ENCODE measurements around the gene ZC3H18.

GRCh38 chr16:88653596-88654362 is 83.6 kb downstream of the ZC3H18 start:
- TF ChIP-seq GLIS3 (CRISPR knock-in tag; IDR thresholded peaks at IDR 0.05) (no peak), ZFP30 (CRISPR knock-in tag; IDR thresholded peaks at IDR 0.05) (no peak), ISL1 (CRISPR knock-in tag; IDR thresholded peaks at IDR 0.05) (no peak)
- TF ChIP-seq, protein P1, sequence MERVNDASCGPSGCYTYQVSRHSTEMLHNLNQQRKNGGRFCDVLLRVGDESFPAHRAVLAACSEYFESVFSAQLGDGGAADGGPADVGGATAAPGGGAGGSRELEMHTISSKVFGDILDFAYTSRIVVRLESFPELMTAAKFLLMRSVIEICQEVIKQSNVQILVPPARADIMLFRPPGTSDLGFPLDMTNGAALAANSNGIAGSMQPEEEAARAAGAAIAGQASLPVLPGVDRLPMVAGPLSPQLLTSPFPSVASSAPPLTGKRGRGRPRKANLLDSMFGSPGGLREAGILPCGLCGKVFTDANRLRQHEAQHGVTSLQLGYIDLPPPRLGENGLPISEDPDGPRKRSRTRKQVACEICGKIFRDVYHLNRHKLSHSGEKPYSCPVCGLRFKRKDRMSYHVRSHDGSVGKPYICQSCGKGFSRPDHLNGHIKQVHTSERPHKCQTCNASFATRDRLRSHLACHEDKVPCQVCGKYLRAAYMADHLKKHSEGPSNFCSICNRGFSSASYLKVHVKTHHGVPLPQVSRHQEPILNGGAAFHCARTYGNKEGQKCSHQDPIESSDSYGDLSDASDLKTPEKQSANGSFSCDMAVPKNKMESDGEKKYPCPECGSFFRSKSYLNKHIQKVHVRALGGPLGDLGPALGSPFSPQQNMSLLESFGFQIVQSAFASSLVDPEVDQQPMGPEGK (CRISPR knock-in tag; IDR thresholded peaks at IDR 0.05; ENCODE audit: borderline replicate concordance): no peak

Measured in SK-N-SH treated with all-trans-retinoic acid at 6 μM for 48 hours (cell line).